ENCODE measurements around the gene CCL21.

CCL21 gene

DNA sequence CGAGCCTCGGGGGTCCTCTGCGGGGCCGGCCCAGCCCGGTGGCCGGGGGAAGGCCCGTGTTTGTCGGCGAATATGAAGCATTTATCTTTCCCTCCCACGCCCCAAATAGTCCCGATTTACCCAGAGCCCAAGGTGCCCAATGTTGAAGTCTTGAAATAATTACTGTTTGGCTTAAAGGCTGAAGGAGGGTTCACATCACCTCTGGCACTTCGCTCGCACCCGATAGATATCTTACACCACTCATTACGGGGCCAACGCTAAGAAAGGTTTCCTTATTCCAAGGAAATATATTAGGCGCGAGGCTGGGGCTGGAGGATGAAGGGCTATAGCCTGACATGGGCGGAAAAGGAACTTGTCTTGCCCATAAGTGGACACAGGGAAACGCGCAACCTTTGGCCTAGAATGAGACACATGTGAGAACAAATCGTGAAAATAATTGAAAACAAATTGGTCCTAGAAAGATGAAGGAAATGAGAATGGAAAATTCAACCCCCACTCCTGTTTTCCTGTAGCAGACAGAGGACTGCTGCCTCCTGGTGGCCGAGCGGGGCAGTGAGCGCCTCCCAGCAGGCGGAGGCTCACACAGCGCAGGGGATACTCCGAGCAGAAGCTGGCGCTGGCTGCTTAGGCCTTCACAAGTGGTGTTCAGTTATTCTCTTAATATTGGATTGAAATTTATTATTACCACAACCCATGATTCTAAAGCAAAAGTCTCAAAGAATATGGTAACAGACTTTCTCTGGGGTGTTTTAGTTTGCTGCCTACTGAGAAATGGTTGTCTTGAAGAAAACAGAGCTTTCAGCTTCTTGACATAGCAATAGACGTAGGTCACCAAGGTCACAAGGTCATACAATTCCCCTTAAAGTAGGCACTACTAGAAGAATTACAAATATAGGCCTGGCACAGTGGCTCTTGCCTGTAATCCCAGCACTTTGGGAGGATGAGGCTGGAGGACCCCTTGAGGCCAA lies 7.9 kb downstream of the CCL21 start:
- peak; percentile 87 for DNase-seq

DNA sequence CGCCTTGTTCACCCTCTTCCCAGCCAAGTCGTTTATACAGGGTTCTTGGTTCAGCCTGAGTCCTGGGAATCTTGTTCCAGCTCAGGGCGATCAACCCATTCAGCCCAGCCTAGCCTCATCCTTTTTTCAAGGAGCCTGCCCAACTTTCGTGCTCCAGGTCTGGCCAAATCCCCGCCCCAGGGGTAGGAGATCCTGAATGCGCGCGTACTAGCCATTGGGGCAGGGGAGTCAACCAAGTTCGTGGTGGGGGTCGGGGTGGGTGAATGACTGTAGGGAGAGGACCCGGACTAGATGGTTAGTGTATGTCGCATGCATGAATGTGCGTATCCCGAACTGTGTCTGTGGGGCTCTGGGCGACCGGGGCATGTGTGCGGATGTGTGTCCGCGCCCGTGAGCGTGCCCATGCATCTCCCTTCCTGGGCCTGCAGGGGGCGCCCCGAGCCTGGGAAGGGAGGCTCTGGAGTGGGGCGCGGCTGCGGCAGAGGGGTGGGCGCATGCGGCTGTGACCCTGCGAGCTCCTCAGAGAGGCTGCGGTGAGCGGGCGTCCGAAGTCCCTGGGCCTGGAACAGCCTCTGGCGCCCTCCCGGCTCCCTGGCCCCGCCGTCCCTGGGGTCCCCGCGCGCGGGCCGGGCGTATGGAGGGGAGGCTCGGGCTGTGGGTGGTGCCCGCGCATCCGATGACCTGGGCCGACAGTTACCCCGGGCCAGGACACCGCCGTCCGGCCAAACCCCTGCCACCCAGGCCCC lies 8.7 kb downstream of the CCL21 start:
- DNase-seq = peak; percentile 65

DNA sequence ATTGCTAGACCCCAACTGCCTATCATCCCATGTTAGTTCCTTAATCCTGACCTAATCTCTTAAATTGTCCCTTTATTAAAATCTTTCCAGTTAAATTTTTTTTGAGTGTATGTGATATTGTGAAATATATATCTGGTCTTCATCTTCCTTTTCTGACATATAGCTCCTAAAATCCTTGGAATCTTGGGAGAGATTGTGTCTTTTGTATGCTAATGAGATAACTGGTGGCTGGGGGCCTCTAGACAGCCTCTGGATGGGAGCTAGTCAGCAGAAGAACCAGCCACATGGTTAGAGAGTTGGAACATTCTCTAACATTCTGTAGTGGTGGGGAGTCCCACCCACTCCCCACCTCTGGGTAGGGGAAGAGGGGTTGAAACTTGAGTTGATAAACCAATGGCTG lies 15.1 kb downstream of the CCL21 start:
- DNase-seq = no peak

DNA sequence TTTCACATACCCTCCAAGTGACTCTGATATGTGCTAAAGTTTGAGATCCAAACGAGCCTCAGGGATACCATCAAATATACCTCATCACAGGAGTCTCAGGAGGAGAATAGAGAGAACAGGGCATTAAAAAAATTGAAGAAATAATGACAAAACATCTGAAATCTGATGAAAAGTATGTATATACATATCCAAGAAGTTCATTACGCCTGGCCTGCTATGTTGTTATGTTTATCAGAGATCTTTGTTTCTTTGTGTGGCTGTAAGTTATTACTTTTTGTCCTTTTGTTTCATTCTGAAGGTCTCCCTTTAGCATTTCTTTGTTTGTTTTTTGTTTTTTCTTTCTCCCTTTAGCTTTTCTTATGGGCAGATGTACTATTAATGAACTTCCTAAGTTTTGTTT lies 16.4 kb downstream of the CCL21 start:
- DNase-seq = no peak

DNA sequence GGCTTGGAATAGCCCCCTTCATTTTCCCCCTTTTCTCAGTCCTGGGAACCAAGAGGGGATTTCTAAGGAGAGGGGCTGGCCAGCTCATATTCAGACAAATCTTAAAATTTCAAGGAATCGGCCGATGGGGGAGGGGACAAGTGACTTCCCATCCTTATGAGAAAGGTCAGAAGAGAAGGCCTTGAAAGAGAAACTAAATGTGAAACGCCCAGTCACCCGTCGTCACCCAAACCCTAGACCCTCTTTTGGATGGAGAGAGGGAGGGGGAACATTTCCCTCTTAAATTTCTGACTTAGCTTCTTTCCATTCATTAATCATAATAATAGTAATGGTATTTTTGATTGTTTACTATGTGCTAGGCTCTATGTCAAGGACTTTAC lies 18.0 kb downstream of the CCL21 start:
- DNase-seq = no peak

DNA sequence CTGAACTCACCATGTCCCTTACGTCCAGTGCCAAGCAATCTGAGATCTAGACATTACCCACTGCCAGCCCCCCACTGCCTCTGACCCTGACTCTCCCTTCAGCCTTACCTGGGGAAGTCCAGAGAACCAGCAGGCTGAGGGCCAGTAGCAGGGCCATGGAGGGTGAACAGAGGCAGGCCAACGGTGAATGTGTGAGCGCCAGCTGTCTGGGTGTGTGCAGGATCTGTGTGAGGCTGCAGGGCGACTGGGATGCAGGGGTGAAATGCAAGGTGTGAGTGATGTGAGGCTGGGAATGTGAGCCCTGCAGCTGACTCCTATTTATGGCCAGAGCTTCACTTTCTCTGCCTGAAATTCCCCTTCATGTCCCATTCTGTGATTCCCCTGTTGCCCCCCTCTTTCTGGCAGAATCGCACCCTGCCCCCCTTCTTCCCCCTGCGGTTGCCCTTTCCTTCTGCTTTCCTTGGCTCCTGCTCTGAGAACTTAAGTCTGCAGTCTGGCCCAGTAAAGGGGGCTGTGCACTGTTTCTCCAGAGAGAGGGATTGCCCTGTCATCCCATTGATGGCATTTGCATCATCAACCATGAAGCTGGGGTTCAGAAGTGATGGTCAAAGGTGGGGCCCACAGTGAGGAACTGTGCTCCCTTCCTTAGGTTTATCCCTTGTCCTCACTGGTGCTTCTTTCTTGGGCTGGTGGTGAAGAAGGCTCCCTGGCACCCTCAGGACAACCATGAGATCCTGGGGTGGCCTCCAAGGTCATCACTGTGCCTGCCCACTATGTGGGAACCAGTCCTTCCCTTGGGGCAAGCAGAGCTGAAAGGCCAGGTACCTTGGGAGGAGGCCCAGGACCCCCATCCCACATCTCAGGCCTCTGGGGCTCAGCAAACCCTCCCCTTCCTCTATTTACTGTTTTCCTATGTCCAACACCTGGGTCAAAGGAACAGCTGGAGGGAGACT lies 18.7 kb downstream of the CCL21 start, which contains the start of gene CCL19:
CCL19 (minus strand) TSS at position 294 of the 953 bp plus-strand sequence; CDS start at position 157, 137 bp downstream.
- no peak for DNase-seq

DNA sequence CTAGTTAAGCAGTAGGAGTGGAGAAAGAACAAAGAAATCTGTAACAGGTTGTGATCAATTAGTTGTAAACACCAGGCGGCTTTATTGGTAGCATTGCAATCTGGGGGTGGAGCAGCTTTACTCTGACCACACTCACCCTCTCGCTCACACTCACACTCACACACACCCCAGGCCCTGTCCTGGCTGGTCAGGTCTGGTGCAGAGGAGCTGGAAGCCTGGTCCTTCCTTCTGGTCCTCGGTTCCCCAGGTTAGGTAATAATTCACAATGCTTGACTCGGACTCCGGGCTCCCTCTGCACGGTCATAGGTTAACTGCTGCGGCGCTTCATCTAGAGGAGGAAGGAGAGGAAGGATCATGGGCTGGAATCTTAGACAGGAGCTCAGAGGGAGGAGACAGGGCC lies 20.4 kb downstream of the CCL21 start:
- DNase-seq = no peak

DNA sequence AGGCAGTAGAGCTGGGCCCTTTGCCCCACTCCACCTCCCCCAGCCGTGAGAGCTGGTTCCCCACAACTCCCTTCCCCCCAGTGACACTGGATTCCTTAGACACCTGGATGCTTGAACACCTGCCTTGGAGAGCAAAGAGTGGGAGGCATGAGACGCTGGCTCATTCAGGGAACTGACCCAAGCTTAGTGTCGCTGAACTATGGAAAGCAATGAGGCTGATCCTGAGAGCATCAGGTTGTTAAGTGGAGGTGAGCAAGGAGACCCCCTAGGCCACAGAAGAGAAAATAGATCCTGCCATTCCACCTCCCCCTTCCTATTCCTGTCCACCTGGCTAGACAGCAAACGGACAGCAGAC lies 20.8 kb downstream of the CCL21 start:
- no peak for DNase-seq

DNA sequence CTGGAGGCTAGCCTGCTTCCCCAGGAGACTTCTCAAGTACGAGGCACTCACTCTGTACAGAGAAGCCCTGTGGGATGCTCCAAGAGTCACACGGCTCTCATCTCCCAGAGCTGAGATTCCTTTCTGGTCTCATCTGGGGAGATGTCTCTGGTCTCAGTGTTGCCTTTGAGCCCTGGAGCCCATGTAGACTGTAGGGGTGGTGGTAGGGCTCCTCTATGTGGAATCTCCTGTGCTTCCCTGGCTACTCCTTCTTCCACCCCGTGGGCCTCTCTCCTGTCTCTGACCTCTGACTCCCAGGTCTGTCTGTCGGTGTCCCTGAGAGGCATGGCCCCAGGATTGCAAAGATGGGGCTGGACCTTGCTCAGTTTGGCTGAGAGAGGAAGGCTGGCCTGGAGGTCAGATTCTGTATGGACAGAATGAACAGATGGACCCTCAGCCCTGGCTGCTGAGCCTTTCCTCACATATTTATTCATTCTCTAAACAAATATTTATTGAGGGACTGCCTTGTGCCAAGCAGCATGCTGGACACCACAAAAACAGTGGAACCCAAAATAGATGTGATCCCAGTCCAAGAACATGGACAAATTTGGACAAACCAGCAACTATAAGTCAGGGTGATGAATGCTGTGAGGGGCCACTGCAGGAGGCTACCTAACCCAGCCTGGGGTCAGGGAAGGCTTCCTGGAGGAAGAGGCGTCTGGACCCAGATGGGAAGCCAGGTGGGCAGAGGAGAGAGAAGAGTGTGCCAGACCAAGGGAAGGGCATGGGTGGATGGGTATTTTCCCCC lies 21.4 kb downstream of the CCL21 start:
- DNase-seq = no peak

DNA sequence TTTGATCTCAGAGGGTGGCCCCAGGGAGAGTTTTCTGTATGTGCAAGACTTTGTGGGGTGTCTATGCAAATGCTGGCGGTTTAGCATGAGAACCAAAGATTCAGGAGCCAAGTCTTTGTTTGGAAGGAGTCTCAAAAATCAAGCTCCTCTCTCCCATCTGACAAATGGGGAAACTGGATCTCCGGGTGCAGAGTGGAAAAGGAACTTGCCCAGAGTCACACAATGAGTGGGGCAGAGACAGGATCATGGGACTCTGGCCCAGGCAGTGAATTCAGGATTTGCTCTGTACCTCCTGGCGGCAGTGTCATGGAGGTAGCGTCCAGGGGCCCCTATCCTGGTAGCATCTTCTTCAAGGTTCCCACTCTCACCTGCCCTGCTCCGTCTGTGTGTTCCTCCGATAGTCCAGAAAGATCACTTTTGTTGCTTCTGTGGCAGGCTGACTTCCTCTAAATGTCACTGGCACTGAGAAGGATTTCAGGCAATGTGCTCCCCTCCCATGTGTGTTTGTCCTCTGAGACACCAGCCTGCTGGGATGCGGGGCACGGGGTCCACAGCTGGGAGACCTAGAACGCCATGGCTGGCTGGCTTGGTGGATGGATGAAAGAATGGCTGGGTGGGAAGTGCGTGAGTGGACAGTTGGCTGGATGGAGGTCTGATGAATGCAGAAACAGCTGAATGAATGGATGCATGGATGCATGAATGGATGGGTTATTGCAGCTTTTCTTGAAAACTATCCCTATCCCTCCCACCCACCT lies 22.5 kb downstream of the CCL21 start:
- DNase-seq = no peak

DNA sequence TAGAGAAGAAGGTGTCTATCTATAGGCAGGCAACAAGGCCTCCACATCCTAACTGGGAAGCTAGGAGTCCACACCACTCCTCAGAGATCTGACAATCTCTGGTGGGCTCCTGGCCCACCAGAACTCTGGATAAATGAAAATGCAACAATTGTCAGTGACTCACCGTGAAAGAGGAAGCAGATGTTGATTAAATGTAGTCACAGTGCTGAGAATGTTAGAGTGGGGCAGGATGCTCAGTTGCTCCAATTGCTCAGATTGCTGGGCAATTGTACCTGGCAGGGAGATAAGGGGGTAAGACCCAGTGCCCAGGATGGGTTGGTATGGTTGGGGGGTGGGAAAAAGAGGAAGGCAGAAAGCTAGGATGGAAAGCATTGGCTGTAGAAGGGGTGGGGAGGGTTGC lies 23.2 kb downstream of the CCL21 start:
- no peak for DNase-seq

DNA sequence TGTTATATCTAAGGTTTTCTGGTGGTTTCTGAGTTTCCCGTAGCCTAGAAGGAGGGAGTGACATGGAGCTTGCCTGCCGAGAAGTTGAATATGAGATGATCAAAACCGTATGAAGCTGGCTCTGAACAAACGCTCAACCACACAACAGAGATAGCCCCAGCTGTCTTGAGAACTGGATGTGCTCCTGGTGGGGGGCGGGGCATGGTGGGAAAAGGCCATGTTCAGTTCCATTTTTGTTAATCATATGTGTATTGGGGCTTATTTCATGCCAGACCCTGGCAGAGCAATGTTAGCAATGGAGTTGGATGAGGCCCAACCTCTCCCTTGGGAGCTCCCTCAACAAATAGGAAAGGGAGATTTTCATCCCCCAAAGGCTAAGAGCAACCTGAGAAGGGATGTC lies 23.7 kb downstream of the CCL21 start:
- DNase-seq = no peak

DNA sequence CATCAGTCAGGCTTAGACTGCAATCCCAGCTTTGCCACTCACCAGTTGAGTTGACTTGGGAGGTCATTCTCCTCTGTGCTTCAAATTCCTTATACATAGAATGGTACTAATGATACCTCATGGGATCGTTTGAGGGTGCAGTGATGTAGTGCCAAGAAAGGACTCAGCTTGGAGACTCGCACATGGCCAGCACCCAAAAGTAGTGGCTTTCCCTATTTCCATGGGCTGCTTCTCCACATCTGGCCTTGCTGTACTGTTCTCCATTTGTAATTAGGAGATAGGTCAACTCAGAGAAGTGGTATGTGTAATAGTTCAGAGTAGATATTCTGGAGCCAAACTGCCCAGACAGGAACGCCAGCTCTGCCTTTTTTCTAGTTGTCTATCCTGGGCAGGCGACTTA lies 24.3 kb downstream of the CCL21 start:
- DNase-seq = no peak

DNA sequence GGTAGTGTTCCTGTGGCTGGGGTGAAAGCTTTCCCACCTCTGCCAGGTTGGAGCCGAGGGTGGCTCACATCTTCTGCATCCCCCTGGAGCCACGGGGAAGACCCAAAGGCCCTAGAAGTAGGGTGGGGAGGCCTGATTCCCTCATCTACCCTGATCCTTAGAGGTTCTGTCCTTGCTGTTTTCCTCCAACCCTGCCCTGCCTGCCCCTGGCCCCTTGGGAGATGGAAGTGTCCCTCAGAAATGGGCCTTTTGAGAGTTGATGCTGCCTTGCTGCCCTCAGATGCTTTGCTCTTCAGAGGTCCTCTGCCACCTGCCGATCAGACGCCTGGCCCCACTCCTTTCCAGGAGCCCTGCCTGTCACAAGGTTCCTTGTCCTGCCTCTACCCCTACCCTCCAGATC lies 25.1 kb downstream of the CCL21 start:
- no peak for DNase-seq

DNA sequence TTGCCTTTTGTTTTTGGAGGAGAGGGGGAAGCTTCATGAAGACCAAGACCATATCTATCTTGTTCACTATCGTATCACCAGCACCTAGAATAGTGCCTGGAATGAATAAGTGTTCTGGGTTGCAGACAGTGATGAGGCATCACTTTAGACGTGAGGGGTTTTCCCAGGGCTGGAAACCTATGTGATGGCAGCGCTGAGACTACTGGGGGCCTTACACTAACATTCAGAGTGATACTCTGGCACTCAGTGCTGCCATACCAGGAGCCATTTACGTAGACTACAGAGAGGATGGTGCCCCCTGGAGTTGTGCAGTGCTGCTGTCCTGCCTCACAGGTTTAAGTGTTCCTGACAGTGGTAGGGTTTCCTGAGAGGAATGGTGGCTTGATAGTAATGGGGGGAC lies 25.8 kb downstream of the CCL21 start:
- no peak for DNase-seq

DNA sequence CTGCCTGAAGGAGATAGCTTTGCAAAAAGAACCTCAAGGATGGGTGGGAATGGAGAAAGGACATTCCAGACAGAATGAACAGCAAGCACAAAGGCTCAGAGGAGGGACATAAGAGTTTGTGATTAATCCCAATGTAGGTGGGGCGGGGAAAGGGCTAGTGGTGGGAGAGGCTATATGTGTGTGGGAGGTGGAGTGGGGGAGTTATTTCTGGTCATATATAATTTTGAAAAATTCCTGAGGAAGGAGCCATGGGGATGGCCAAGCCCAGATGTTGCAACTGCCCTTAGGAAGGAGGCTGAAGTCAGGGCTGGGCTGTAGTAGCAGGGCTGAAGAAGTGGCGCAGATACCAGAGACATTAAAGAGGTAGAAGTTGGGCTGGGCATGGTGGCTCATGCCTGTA lies 34.1 kb downstream of the CCL21 start:
- DNase-seq = no peak

DNA sequence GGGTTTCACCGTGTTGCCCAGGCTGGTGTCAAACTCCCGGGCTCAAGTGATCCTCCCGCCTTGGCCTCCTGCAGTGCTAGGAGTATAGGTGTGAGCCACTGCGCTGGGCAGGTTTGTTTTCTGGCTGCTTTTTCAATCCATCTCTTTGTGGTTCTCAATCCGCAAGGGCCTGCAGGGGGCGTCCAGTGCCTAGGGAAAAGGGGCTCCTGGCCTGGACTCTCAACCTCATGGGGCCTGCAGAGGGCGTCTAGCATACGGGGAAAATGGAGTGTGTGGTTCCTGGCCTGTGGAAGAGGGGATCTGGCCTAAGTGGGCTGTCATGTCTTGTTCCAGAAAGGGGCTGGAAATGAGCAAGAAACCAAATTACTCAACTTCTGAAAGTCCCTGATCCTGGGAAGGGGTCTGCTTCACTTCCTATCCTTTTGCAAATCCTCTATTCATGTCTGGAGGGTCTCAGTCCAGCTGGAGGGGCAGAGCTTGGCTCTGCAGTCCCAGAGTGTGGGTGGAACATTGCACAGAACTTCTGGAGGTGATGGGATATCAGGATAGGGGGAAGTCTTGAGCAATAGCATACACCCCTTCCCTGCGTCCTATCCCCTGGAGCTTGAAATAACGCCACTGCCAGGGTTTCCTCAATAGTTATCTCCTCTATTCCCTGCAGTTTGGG lies 34.8 kb downstream of the CCL21 start:
- no peak for DNase-seq

DNA sequence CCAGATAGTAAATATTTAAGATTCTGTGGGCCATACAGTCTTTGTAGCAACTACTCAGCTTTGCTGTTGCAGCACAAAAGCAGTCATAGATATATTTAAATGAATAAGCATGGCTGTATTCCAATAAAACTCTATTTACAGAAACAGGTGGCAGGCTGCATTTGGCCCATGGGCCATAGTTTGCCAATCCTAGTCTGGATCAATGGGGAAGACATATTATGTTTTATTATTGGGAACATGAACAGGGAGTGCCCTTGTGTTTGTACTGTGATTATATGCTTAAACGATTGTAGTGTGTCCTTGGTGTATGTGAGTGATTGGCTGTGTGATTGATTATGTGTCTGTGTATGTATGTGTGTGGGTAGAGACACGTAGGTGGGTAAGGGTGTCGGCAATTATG lies 35.5 kb downstream of the CCL21 start:
- DNase-seq = no peak

DNA sequence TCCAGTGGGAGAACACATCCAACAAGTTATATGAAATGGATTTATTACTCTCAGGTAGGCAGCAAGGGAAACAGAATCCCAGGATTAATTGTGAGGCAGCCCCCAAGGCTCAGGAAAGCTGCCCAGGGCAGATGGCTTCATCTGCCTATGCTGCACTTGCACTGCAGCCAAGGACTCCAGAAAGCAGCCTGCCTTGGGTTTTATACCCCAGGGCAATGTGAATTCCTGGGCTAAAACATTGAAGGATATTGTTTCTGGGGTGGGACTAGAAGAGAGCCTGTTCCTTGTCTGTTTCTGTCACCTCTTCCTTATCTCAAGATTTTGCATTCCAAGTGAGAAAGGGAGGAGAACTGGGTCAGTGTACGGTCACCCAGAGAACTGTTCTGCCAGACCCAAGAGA lies 38.6 kb downstream of the CCL21 start:
- DNase-seq = no peak

DNA sequence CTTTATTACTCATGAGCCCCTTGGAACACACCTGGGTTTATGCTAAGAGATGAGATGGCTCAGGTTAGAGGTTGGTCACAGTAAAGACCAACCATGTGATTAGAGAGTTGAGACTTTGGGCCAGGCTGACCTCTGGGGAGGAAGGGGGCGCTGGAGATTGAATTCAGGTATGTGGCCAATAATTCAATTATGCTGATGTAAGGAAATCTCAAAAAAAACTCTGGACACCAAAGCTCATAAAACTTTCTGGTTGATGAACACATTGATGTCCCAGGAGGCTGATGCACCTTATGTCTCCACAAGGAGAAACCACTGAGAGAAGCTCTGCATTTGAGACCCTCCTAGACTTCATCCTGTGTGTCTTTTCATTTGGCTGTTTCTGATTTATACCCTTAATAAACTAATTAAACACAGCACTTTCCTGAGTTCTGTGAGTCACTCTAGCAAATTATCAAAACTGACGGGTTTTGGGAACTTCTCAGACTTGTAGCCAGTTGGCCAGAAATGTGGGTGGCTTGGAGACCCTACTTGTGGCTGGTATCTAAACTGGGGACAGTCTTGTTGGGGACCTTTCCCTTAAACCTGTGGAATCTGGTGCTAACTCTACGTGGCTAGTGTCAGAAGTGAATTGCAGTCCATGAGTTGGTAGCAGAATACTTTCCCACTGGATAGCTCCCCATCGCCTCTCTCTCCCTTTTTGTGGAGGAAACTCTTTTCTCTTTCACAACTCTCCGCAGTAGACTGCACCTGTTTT lies 40.0 kb downstream of the CCL21 start:
- DNase-seq = no peak
